Muscle layer of duodenum (tissue), 2 donors: Measurements from ENCODE around the gene ZNF549.

Source experiments
- H3K27ac ChIP-seq: one replicate; pipeline ENCODE4 v1.7.0; 2013; ENCODE audit warnings: mild to moderate bottlenecking, low read length
- H3K27me3 ChIP-seq: one replicate; pipeline ENCODE4 v1.7.0; 2013; ENCODE audit warnings: low read depth, mild to moderate bottlenecking, control low read depth, low read length
- H3K36me3 ChIP-seq, 2 donors: one replicate each; pipeline ENCODE4 v1.7.0; 2013; ENCODE audit warnings: low read length in 2 of 2, control low read depth in 1 of 2, mild to moderate bottlenecking in 1 of 2; ENCODE audit not compliant: insufficient read depth in 2 of 2, control insufficient read depth in 1 of 2
- H3K4me1 ChIP-seq, 2 donors: one replicate each; pipeline ENCODE4 v1.7.0; 2013; ENCODE audit warnings: low read length in 2 of 2, mild to moderate bottlenecking in 2 of 2, control low read depth in 1 of 2, moderate library complexity in 1 of 2; ENCODE audit not compliant: insufficient read depth in 2 of 2, control insufficient read depth in 1 of 2
- H3K4me3 ChIP-seq, 2 donors: one replicate each; pipeline ENCODE4 v1.7.0; 2013; ENCODE audit warnings: low read length in 2 of 2, low read depth in 1 of 2, mild to moderate bottlenecking in 1 of 2
- H3K9me3 ChIP-seq, 2 donors: one replicate each; pipeline ENCODE4 v1.7.0; 2013; ENCODE audit warnings: low read length in 2 of 2, control low read depth in 1 of 2, mild to moderate bottlenecking in 1 of 2; ENCODE audit not compliant: control insufficient read depth in 1 of 2
- donor health status: healthy.

Gene ZNF549

DNA sequence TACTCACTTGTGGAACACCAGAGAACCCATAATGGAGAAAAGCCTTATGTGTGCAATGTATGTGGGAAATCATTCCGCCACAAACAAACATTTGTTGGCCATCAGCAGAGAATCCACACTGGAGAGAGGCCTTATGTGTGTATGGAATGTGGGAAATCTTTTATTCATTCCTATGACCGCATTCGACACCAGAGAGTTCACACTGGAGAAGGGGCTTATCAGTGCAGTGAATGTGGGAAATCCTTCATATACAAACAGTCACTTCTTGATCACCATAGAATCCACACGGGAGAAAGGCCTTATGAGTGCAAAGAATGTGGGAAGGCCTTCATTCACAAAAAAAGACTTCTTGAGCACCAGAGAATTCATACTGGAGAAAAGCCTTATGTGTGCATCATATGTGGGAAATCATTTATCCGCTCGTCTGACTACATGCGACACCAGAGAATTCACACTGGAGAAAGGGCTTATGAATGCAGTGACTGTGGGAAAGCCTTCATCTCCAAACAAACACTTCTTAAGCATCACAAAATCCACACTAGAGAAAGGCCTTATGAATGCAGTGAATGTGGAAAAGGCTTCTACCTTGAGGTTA is 10.9 kb downstream of the ZNF549 start:
- Histone ChIP-seq H3K4me1 (no peaks in the 10 kb centered on the region), H3K27ac (no peak overlapping the region), H3K36me3 (peaks cover 47 to 97% of the 10 kb centered on the region in 2 donors), H3K27me3 (no peaks in the 10 kb centered on the region), H3K4me3 (peak overlapping the region; percentile 11 to 57), H3K9me3 (peaks cover 82 to 90% of the 10 kb centered on the region in 2 donors)

DNA sequence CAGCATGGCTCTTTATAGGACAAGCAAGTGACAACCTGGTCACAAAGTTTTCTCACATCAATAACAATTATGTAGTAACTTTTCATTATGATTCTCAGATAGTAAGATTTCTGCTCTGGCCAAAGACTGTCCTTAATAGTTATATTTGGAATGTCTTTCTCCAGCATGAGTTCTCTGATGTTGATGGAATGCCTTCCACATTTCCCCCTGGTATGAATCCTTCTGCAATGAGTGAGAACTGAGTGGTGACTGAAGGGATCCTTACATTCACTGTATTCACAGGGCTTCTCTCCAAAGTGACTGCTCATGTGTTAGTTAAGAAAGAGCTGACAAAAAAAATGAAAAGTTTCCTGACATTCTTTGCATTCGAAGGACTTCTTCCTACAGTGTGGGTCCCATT is 19.4 kb downstream of the ZNF549 start:
- peaks cover 68 to 98% of the 10 kb centered on the region in 2 donors for H3K36me3 ChIP-seq

DNA sequence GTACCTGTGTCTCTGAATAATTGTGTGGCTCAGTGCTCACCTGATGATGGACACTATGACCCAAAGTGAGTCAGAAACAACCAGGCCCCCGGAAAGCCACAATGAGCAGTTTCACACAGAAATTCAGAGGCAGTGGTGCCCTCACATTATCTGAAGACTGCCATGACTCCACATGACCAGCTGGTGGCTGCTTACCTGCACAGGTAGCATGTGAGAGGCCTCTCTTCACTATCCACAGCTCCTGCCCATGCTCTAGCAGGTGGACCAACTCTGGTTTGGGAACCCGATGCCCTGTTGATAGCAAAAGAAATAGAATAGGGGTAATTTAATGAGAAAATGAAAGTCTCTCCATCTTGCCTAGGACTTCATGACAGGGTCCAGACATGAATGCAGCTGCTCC is 25.3 kb downstream of the ZNF549 start:
- H3K27ac ChIP-seq: no peak overlapping the region
- peaks cover 51 to 87% of the 10 kb centered on the region in 2 donors for H3K9me3 ChIP-seq
- H3K36me3 ChIP-seq: peaks cover 76 to 91% of the 10 kb centered on the region in 2 donors
- peak overlapping the region in 1 of 2 donors; percentile 38 for H3K4me3 ChIP-seq
- no peaks in the 10 kb centered on the region for H3K4me1 ChIP-seq
- H3K27me3 ChIP-seq: no peaks in the 10 kb centered on the region

More for the DNA sequence above, 19.4 kb downstream of the ZNF549 start:
- no peaks in the 10 kb centered on the region for H3K4me1 ChIP-seq
- no peak overlapping the region for H3K27ac ChIP-seq
- H3K27me3 ChIP-seq: no peaks in the 10 kb centered on the region
- H3K9me3 ChIP-seq: peaks cover 79 to 93% of the 10 kb centered on the region in 2 donors
- peak overlapping the region; percentile 27 to 67 for H3K4me3 ChIP-seq

DNA sequence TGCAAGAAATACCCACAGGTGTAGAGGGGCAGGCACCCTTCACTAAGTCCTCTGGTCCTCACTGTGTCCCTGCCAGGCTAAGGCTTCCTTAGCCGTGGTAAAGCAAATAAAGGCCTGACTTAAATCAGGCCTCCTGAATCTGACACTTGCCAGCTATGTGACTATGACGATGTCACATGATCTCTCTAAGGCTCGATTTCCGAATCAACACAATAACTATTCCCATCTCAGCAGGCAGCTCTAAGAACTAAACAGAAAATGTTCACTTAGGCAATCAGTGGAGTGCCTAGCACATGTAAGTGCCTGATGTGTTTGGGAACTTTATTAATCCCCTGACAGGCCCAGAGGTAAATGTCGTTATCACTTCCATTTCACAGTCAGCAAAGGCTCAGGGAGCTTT is 30.5 kb downstream of the ZNF549 start:
- Histone ChIP-seq H3K27ac (no peak overlapping the region), H3K9me3 (peaks cover 13 to 42% of the 10 kb centered on the region in 2 donors), H3K36me3 (peaks cover 32 to 39% of the 10 kb centered on the region in 2 donors), H3K27me3 (no peaks in the 10 kb centered on the region), H3K4me1 (peaks cover 11 to 17% of the 10 kb centered on the region in 2 donors), H3K4me3 (peak overlapping the region; percentile 74 to 98)

DNA sequence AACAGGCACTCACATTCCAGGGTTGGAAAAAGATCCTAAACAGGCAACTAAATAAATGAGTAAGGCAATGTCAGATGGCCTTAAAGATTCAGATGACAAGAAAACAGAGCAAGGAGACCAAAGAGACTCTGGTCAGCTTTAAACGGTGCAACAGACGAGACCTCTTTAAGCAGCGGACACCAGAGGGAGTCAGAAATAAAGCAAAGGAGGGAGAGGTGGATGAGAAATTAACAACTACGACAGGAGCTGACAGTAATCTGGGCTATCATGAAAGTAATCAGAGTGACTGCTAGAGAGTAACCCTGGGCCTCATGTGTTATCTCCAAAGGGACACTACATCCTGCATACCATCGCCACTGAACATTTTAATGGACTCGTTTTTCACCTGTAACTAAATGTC is 31.4 kb downstream of the ZNF549 start:
- Histone ChIP-seq H3K36me3 (peaks cover 27 to 30% of the 10 kb centered on the region in 2 donors), H3K27me3 (no peaks in the 10 kb centered on the region), H3K27ac (no peak overlapping the region), H3K4me1 (peaks cover 11 to 17% of the 10 kb centered on the region in 2 donors), H3K9me3 (peaks cover 7 to 40% of the 10 kb centered on the region in 2 donors), H3K4me3 (peak overlapping the region; percentile 74 to 98)

DNA sequence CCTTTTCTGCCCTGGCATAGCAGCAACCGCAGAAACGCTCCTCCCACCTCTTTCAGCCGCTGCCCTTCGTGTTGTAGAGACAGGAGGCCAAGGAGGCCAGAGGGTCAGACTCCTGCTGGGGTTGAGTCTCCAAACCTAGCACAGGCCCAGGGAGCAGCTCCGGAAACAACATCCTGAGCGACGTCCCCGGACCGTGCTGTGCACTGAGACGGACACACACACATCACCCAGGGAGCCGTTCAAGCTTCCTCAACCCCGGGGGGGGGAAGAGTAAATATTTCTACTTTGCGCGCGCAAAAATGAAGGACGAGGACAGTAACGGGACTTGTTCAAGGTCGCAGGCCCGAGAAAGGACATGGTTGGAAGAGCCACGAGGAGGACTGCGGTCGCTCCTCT is 31.9 kb downstream of the ZNF549 start:
- H3K9me3 ChIP-seq: peaks cover 7 to 38% of the 10 kb centered on the region in 2 donors
- H3K27ac ChIP-seq: peak overlapping the region; percentile 31
- H3K4me1 ChIP-seq: peaks cover 11 to 17% of the 10 kb centered on the region in 2 donors
- H3K4me3 ChIP-seq: peak overlapping the region; percentile 74 to 98
- H3K36me3 ChIP-seq: peaks cover 23 to 26% of the 10 kb centered on the region in 2 donors
- H3K27me3 ChIP-seq: no peaks in the 10 kb centered on the region

DNA sequence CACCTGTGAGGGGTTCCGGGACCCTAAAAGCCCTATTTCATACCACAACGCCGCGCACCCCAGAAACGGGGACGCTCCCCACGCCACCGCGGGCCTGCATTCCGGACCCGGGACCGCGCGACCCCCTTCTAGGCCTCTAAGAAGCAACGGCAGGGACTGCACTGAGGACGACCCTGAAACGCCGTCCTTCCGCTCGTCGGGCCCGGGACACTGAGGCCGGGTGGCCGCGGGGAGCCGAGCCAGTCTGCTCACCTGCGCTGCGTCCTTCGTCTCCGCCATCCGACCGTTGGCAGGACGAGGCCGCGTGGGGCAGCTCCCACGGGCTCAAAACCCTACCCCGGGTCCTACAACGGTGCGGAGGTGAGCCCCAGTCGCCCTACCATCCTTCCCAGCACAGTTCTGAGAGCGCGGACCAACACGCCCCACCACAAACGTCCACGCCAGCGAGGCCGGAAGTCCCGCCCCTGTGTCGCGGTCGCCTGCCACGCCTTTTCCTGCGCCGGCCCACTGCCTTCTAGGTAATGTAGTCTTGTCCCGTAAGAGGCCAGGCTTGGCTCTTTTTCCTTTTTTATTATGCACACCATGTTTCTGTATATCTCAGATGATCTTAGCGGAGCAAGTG is 32.4 kb downstream of the ZNF549 start, which contains the start of gene ZNF550:
Gene ZNF550, minus strand, starts transcription at position 460 of the 622 bp plus-strand sequence. Its CDS starts 181 bp downstream, at position 279.
- H3K4me3 ChIP-seq: peak within 1 kb of the TSS; percentile 74 to 98
- H3K9me3 ChIP-seq: peaks cover 5 to 37% of the 10 kb centered on the region in 2 donors
- peaks cover 18 to 20% of the 10 kb centered on the region in 2 donors for H3K36me3 ChIP-seq
- peaks cover 11 to 17% of the 10 kb centered on the region in 2 donors for H3K4me1 ChIP-seq
- H3K27ac ChIP-seq: peak within 1 kb of the TSS; percentile 31
- no peaks in the 10 kb centered on the region for H3K27me3 ChIP-seq

DNA sequence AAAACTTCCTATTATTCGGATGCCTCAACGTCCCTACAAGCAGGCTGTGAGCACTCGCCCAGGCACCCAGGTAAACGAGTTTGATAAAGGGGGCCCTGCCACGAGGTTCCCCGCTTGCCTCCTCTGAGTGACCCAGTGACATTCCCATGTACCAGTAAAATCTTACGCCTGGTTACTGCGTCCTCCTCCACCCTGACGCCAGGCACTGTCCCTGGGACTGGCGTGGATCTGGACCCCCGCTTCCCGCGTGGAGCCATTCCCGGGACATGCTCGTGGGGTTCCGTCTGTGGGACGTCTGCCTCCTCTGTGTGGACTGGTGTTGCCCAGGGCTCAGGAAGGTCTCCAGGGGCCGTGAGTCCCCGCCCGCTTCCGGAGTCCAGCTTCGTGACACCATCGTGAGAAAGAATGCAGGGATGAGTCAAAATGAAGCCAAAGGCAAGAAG is 32.9 kb downstream of the ZNF549 start:
- Histone ChIP-seq H3K27ac (peak overlapping the region; percentile 27), H3K4me3 (peak overlapping the region; percentile 74 to 98), H3K36me3 (peaks cover 12 to 15% of the 10 kb centered on the region in 2 donors), H3K9me3 (peaks cover 6 to 35% of the 10 kb centered on the region in 2 donors), H3K27me3 (no peaks in the 10 kb centered on the region), H3K4me1 (peaks cover 11 to 17% of the 10 kb centered on the region in 2 donors)

DNA sequence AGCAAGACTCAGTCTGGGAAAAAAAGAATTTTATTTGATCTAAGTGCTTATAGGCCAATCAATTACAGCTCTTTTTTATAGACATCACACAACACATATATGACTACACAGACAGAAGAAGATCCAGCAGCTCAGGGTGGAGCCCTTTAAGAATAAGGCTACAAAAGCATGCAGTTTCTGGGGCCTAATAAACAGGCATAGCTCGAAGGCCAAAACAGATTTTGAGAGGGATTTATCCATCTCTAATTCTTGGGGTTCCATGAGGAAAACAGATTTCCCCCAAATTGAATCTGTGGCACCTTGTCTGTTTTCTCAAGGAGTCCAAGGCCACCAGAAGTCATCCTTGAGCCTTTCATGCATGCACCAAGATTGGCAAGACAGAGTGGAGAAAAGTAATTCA is 36.4 kb downstream of the ZNF549 start:
- no peaks in the 10 kb centered on the region for H3K36me3 ChIP-seq
- no peak overlapping the region for H3K27ac ChIP-seq
- peaks cover 3 to 9% of the 10 kb centered on the region in 2 donors for H3K4me1 ChIP-seq
- H3K27me3 ChIP-seq: no peaks in the 10 kb centered on the region
- peak overlapping the region in 1 of 2 donors; percentile 6 for H3K4me3 ChIP-seq
- peaks cover 28 to 56% of the 10 kb centered on the region in 2 donors for H3K9me3 ChIP-seq

DNA sequence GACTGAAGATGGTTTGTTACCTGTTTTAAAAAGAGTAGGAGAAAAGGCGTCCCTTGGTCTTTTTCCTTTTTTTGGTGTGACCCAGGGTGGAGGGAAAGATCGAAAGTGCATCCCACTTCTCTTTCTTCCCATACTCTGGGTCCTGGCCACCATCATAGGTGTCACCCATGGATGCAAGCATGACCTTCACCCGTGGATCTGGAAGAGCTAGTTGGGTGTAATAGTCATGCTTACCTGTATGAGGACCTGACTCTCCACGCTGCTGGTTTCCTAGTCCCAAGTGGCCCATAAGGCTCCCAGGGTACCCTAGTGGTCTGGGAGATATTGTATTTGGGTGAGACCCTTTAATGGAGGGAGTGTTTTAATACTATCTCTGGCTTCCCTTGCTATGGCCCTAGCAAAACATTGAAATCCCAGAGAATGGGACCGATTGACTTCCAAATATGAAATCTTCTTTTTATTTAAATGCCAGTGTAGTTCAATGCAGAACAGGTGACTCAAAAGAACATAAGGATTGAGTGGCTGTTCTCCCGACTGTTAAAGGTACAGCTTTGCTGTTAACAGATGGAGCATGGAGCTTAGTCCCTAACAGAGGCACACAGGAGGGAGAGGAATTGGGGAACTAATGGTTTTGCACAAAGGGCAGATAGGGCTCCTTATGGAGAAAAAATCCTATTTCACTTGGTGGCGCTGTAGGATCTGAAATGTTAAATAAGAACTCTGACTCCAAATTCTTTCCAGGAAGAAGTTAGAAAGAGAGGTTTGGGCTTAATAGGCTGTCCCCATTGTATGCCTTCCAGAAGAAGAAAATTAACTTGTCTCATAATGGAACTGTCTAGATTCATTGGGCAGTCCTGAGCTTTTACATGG is 39.5 kb downstream of the ZNF549 start:
- H3K36me3 ChIP-seq: peaks cover 0 to 15% of the 10 kb centered on the region in 2 donors
- no peaks in the 10 kb centered on the region for H3K4me1 ChIP-seq
- H3K9me3 ChIP-seq: peaks cover 53 to 84% of the 10 kb centered on the region in 2 donors
- peak overlapping the region; percentile 30 to 46 for H3K4me3 ChIP-seq
- H3K27ac ChIP-seq: no peak overlapping the region
- H3K27me3 ChIP-seq: no peaks in the 10 kb centered on the region

DNA sequence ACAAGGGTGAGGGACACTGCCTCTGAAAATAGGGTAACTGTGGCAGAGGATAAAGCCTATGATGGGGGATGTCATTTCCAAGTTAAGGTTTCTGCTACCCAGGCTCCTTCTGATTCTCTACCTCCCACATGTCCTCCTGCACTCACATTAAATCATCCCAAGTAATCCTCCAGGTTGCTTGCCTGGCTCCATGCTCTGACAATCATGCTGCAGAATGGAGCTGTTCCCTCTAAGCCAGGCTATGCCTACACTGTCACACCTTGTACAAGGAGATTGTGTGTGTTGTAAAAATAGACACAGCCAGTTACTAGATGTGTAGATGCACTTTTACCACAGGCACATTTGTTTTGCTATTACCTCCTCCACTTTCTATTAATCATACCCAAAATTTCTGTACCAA is 43.6 kb downstream of the ZNF549 start:
- peaks cover 37 to 56% of the 10 kb centered on the region in 2 donors for H3K36me3 ChIP-seq
- H3K27me3 ChIP-seq: no peaks in the 10 kb centered on the region
- H3K4me1 ChIP-seq: no peaks in the 10 kb centered on the region
- H3K9me3 ChIP-seq: peaks cover 81 to 98% of the 10 kb centered on the region in 2 donors
- no peak overlapping the region for H3K27ac ChIP-seq
- H3K4me3 ChIP-seq: peak overlapping the region in 1 of 2 donors; percentile 99
